SK-N-SH (cell line): Measurements from ENCODE around the gene SP4. TPM values are rescaled to one million over a fixed set of nuclear protein-coding genes. Genes with fewer than 3 reads are reported as not detected.

Experiments used
- CTCF ChIA-PET: fragments of 300-600, 350-600 bp; formaldehyde crosslinking; extraction: SDS; loops from one replicate; lab custom pipeline; 2021; lab: Yijun Ruan, JAX
- POLR2A ChIA-PET: fragments of 350-600 bp; sonication (Branson Sonifier 250); formaldehyde crosslinking; extraction: SDS; loops from one replicate; lab custom pipeline; 2020; ENCODE audit warnings: antibody characterized with exemption, inconsistent platforms; lab: Yijun Ruan, JAX
- DNase-seq: peaks from one replicate; pipeline ENCODE4 v3.0.0; 2012
- H2AFZ ChIP-seq: fragments of 200-600 bp; sonication (generic); 2 replicates; pipeline ENCODE4 v1.8.1; 2016; ENCODE audit warnings: antibody characterized with exemption, mild to moderate bottlenecking, low read depth
- H3F3A ChIP-seq: fragments of 200-600 bp; sonication (generic); replicated peaks from 2 replicates; pipeline ENCODE3; 2016; ENCODE audit warnings: antibody characterized with exemption, mild to moderate bottlenecking; ENCODE audit not compliant: insufficient read depth
- H3K27ac ChIP-seq, 2 experiments: fragments of 200-500 bp in 1 of 2; fragments of 200-600 bp in 1 of 2; sonication (Bioruptor generic) in 1 of 2; sonication (generic), shearing (Covaris generic) in 1 of 2; 2 replicates each; pipeline versions ENCODE4 v1.5.1 to v1.6.1; 2014 to 2016; ENCODE audit warnings: low read depth in 2 of 2, inconsistent platforms in 1 of 2, low read length in 1 of 2, mild to moderate bottlenecking in 1 of 2, mixed read lengths in 1 of 2
- H3K27me3 ChIP-seq: fragments of 200-600 bp; sonication (generic), shearing (Covaris generic); 2 replicates; pipeline ENCODE4 v1.6.1; 2016; ENCODE audit warnings: mixed run types; ENCODE audit not compliant: insufficient read depth
- H3K36me3 ChIP-seq, 2 experiments: fragments of 200-500 bp in 1 of 2; fragments of 200-600 bp in 1 of 2; sonication (Bioruptor generic) in 1 of 2; sonication (generic) in 1 of 2; replicated peaks in 1 of 2; 2 replicates each; pipeline versions ENCODE3 to v1.5.1; 2014 to 2016; ENCODE audit warnings: low read length in 1 of 2, mild to moderate bottlenecking in 1 of 2; ENCODE audit not compliant: insufficient read depth in 2 of 2, control insufficient read depth in 1 of 2
- H3K4me1 ChIP-seq, 2 experiments: fragments of 200-500 bp in 1 of 2; fragments of 200-600 bp in 1 of 2; sonication (Bioruptor generic) in 1 of 2; sonication (generic), shearing (Covaris generic) in 1 of 2; 2 replicates each; pipeline versions ENCODE4 v1.5.1 to v1.6.1; 2014 to 2016; ENCODE audit warnings: low read depth in 1 of 2, low read length in 1 of 2, mixed run types in 1 of 2; ENCODE audit not compliant: insufficient read depth in 2 of 2, control insufficient read depth in 1 of 2
- H3K4me2 ChIP-seq: fragments of 200-600 bp; sonication (generic), shearing (Covaris generic); 2 replicates; pipeline ENCODE4 v1.6.1; 2017; ENCODE audit warnings: mixed run types
- H3K4me3 ChIP-seq, 2 experiments: fragments of 200-500 bp in 1 of 2; fragments of 200-600 bp in 1 of 2; sonication (Bioruptor generic) in 1 of 2; sonication (generic), shearing (Covaris generic) in 1 of 2; 2 replicates each; pipeline versions ENCODE4 v1.5.1 to v1.8.1; 2014 to 2016; ENCODE audit warnings: low read depth in 2 of 2, inconsistent platforms in 1 of 2, low read length in 1 of 2, mild to moderate bottlenecking in 1 of 2, mixed read lengths in 1 of 2, moderate library complexity in 1 of 2
- H3K79me2 ChIP-seq: fragments of 200-600 bp; sonication (generic); 2 replicates; pipeline ENCODE4 v1.8.1; 2017; ENCODE audit warnings: mild to moderate bottlenecking; ENCODE audit not compliant: insufficient read depth
- H3K9ac ChIP-seq: fragments of 200-600 bp; sonication (generic); 2 replicates; pipeline ENCODE4 v1.6.1; 2017; ENCODE audit warnings: mixed run types
- H3K9me2 ChIP-seq: fragments of 200-600 bp; sonication (generic); 2 replicates; pipeline ENCODE4 v1.6.1; 2017; ENCODE audit warnings: mixed run types
- H3K9me3 ChIP-seq: fragments of 200-600 bp; sonication (generic); 2 replicates; pipeline ENCODE4 v1.6.1; 2017; ENCODE audit warnings: mixed run types, mild to moderate bottlenecking, moderate library complexity
- H4K20me1 ChIP-seq: fragments of 200-600 bp; sonication (generic); 2 replicates; pipeline ENCODE4 v1.6.1; 2017; ENCODE audit warnings: mild to moderate bottlenecking, mixed run types; ENCODE audit not compliant: insufficient read depth
- CHD2 ChIP-seq: fragments of 150-350 bp; IDR thresholded peaks from 2 replicates; pipeline ENCODE4 v1.6.1; 2018; ENCODE audit warnings: low read length; ENCODE audit not compliant: partially characterized antibody
- ELF1 ChIP-seq: IDR thresholded peaks from 2 replicates; pipeline ENCODE4 v1.4.0; 2012
- FOSL2 ChIP-seq: IDR thresholded peaks from 2 replicates; pipeline ENCODE4 v1.4.0; 2012; ENCODE audit warnings: low read depth, mild to moderate bottlenecking, moderate library complexity, borderline replicate concordance
- FOXJ3 ChIP-seq: sonication (generic); formaldehyde crosslinking; IDR thresholded peaks from 2 replicates; pipeline ENCODE4 v1.5.1; 2020; ENCODE audit warnings: mild to moderate bottlenecking, missing genetic modification reagents
- GABPA ChIP-seq: IDR thresholded peaks from 2 replicates; pipeline ENCODE4 v1.4.0; 2012; ENCODE audit warnings: low read depth, mild to moderate bottlenecking
- MXI1 ChIP-seq: IDR thresholded peaks from 2 replicates; pipeline ENCODE4 v1.6.1; 2012; ENCODE audit warnings: mild to moderate bottlenecking, low read depth, low read length, improper control_type of control experiment
- RAD21 ChIP-seq: IDR thresholded peaks from 2 replicates; pipeline ENCODE4 v1.6.1; 2012; ENCODE audit warnings: mild to moderate bottlenecking, low read length
- RFX5 ChIP-seq: IDR thresholded peaks from 2 replicates; pipeline ENCODE4 v1.6.1; 2012; ENCODE audit warnings: mild to moderate bottlenecking, improper control_type of control experiment, low read length
- SIN3A ChIP-seq: IDR thresholded peaks from 2 replicates; pipeline ENCODE4 v1.6.1; 2012; ENCODE audit warnings: low read depth, mild to moderate bottlenecking, low read length, moderate library complexity, borderline replicate concordance
- whole genome bisulfite sequencing: methylation state at CpG from one replicate; pipeline ENCODE4 v1.1.6; 2017; ENCODE audit warnings: low lambda C conversion rate; 5-methylcytosine and 5-hydroxymethylcytosine counted together
- polyA plus RNA-seq, 3 experiments: library from polyadenylated mRNA; depleted of rRNA; stranded (reverse); fragments of >200 nt; gene quantifications; 2 replicates each; pipeline ENCODE4 v1.2.3, GENCODE V29; 2012
- TF ChIP-seq, protein P1 (sequence below): IDR thresholded peaks from 2 replicates; pipeline ENCODE4 v1.4.0; 2012; ENCODE audit warnings: low read depth, borderline replicate concordance
- TF ChIP-seq, protein P2 (sequence below): fragments of 200-600 bp; sonication (generic); IDR thresholded peaks from 2 replicates; pipeline ENCODE4 v1.6.1; 2017; ENCODE audit warnings: antibody characterized with exemption, mild to moderate bottlenecking, moderate library complexity
- TF ChIP-seq, protein P3 (sequence below): IDR thresholded peaks from 2 replicates; pipeline ENCODE4; 2012
- TF ChIP-seq, protein P4 (sequence below): IDR thresholded peaks from 2 replicates; pipeline ENCODE4 v1.4.0; 2012; ENCODE audit warnings: low read depth, borderline replicate concordance
- TF ChIP-seq, protein P5 (sequence below): IDR thresholded peaks from 2 replicates; pipeline ENCODE4 v1.4.0; 2012; ENCODE audit warnings: low read depth
- TF ChIP-seq, protein P6 (sequence below): fragments of 150-350 bp; IDR thresholded peaks from 2 replicates; pipeline ENCODE4 v1.6.1; 2016; ENCODE audit warnings: mild to moderate bottlenecking, low read depth, low read length

Gene SP4
- polyA plus RNA-seq, 1 of the 3 experiments (the other 2 are of a cell fraction) = 1.1 TPM

DNA sequence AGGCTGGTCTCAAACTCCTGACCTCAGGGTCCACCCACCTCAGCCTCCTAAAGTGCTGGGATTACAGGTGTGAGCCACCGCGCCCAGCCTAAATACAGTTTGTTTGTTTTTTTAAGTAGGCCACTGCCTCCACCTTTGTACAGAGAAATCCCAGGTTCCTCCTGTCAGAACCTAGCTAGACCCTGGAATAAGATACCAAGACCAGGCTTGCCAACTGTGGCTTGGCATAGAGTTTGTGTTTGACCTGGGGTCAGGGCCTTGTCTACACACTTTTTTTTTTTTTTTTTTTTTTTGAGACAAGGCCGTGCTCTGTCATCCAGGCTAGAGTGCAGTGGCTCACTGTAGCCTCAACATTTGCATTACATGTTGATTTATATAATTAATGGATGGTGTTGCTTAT, 80.7 kb downstream of the SP4 start:
- Histone ChIP-seq H3K79me2 (no peaks in the 10 kb centered on the region), H3K9ac (no peak overlapping the region), H3K27ac (no peak overlapping the region), H3K4me3 (no peak overlapping the region), H2AFZ (no peak overlapping the region), H3K36me3 (peaks cover 9 to 16% of the 10 kb centered on the region in 2 experiments), H3K4me2 (no peak overlapping the region), H3K9me3 (peaks cover 14% of the 10 kb centered on the region), H3K9me2 (no peaks in the 10 kb centered on the region), H3K27me3 (no peaks in the 10 kb centered on the region), H4K20me1 (no peaks in the 10 kb centered on the region), H3K4me1 (no peaks in the 10 kb centered on the region), H3F3A (no peaks in the 10 kb centered on the region)
- ChIA-PET CTCF (interaction anchor here (1.6 to 2.6 kb wide), 4 partner anchors 15 to 255 kb away, joined by 4 to 12 read pairs (median 8); no protein-coding TSS in a partner anchor), POLR2A (interaction anchor here (0.6 kb wide), 1 partner anchor 9 kb away, joined by 3 read pairs; no protein-coding TSS in a partner anchor)
- TF ChIP-seq MXI1 (no peak), FOXJ3 (CRISPR knock-in tag) (no peak), RFX5 (no peak), GABPA (no peak), FOSL2 (no peak), CHD2 (no peak), ELF1 (no peak), RAD21 (no peak), SIN3A (no peak)
- TF ChIP-seq, protein P1, sequence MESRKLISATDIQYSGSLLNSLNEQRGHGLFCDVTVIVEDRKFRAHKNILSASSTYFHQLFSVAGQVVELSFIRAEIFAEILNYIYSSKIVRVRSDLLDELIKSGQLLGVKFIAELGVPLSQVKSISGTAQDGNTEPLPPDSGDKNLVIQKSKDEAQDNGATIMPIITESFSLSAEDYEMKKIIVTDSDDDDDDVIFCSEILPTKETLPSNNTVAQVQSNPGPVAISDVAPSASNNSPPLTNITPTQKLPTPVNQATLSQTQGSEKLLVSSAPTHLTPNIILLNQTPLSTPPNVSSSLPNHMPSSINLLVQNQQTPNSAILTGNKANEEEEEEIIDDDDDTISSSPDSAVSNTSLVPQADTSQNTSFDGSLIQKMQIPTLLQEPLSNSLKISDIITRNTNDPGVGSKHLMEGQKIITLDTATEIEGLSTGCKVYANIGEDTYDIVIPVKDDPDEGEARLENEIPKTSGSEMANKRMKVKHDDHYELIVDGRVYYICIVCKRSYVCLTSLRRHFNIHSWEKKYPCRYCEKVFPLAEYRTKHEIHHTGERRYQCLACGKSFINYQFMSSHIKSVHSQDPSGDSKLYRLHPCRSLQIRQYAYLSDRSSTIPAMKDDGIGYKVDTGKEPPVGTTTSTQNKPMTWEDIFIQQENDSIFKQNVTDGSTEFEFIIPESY = no peak
- TF ChIP-seq, protein P2, sequence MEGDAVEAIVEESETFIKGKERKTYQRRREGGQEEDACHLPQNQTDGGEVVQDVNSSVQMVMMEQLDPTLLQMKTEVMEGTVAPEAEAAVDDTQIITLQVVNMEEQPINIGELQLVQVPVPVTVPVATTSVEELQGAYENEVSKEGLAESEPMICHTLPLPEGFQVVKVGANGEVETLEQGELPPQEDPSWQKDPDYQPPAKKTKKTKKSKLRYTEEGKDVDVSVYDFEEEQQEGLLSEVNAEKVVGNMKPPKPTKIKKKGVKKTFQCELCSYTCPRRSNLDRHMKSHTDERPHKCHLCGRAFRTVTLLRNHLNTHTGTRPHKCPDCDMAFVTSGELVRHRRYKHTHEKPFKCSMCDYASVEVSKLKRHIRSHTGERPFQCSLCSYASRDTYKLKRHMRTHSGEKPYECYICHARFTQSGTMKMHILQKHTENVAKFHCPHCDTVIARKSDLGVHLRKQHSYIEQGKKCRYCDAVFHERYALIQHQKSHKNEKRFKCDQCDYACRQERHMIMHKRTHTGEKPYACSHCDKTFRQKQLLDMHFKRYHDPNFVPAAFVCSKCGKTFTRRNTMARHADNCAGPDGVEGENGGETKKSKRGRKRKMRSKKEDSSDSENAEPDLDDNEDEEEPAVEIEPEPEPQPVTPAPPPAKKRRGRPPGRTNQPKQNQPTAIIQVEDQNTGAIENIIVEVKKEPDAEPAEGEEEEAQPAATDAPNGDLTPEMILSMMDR = no peak
- TF ChIP-seq, protein P3, sequence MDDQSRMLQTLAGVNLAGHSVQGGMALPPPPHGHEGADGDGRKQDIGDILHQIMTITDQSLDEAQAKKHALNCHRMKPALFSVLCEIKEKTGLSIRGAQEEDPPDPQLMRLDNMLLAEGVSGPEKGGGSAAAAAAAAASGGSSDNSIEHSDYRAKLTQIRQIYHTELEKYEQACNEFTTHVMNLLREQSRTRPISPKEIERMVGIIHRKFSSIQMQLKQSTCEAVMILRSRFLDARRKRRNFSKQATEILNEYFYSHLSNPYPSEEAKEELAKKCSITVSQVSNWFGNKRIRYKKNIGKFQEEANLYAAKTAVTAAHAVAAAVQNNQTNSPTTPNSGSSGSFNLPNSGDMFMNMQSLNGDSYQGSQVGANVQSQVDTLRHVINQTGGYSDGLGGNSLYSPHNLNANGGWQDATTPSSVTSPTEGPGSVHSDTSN = no peak
- TF ChIP-seq, protein P4, sequence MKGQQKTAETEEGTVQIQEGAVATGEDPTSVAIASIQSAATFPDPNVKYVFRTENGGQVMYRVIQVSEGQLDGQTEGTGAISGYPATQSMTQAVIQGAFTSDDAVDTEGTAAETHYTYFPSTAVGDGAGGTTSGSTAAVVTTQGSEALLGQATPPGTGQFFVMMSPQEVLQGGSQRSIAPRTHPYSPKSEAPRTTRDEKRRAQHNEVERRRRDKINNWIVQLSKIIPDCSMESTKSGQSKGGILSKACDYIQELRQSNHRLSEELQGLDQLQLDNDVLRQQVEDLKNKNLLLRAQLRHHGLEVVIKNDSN = no peak
- TF ChIP-seq, protein P5, sequence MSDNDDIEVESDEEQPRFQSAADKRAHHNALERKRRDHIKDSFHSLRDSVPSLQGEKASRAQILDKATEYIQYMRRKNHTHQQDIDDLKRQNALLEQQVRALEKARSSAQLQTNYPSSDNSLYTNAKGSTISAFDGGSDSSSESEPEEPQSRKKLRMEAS = no peak
- TF ChIP-seq, protein P6, sequence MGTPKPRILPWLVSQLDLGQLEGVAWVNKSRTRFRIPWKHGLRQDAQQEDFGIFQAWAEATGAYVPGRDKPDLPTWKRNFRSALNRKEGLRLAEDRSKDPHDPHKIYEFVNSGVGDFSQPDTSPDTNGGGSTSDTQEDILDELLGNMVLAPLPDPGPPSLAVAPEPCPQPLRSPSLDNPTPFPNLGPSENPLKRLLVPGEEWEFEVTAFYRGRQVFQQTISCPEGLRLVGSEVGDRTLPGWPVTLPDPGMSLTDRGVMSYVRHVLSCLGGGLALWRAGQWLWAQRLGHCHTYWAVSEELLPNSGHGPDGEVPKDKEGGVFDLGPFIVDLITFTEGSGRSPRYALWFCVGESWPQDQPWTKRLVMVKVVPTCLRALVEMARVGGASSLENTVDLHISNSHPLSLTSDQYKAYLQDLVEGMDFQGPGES = no peak
- 92% methylated on average over 3 of the region's 3 CpGs for WGBS
- DNase-seq = no peak
